GM12878 (cell line): ENCODE results near the gene KAT2B. TPM values are rescaled to one million over a fixed set of nuclear protein-coding genes. Genes with fewer than 3 reads are reported as not detected.

Source experiments
- CBX5 ChIP-seq: sonication (generic); IDR thresholded peaks from 2 replicates; pipeline ENCODE4 v1.6.1; 2016; ENCODE audit warnings: low read depth, moderate library complexity, mild to moderate bottlenecking, inconsistent platforms
- CHD2 ChIP-seq: IDR thresholded peaks from 2 replicates; pipeline ENCODE4 v1.6.1; 2011; ENCODE audit warnings: low read depth, low read length, improper control_type of control experiment, borderline replicate concordance
- CUX1 ChIP-seq: IDR thresholded peaks from 2 replicates; pipeline ENCODE4 v1.6.1; 2012; ENCODE audit warnings: improper control_type of control experiment, low read depth, low read length; ENCODE audit not compliant: insufficient replicate concordance
- E2F4 ChIP-seq: IDR thresholded peaks from 2 replicates; pipeline ENCODE4 v1.6.1; 2012; ENCODE audit warnings: low read depth, low read length, improper control_type of control experiment
- IRF5 ChIP-seq: fragments of 450-650 bp; IDR thresholded peaks from 2 replicates; pipeline ENCODE4 v1.6.1; 2017; ENCODE audit warnings: borderline replicate concordance
- KDM1A ChIP-seq: fragments of 200-600 bp; sonication (generic); IDR thresholded peaks from 2 replicates; pipeline ENCODE4 v1.6.1; 2016; ENCODE audit warnings: borderline replicate concordance
- NFYB ChIP-seq: IDR thresholded peaks from 2 replicates; pipeline ENCODE4 v1.6.1; 2011; ENCODE audit warnings: low read depth, mild to moderate bottlenecking, low read length, improper control_type of control experiment, moderate library complexity; ENCODE audit not compliant: insufficient read depth
- SKIL ChIP-seq: fragments of 450-650 bp; IDR thresholded peaks from 2 replicates; pipeline ENCODE4 v1.6.1; 2017; ENCODE audit warnings: mild to moderate bottlenecking, low read depth, inconsistent platforms; ENCODE audit not compliant: poor library complexity, severe bottlenecking
- YBX1 ChIP-seq: fragments of 450-650 bp; IDR thresholded peaks from 2 replicates; pipeline ENCODE4 v1.6.1; 2016; ENCODE audit warnings: antibody characterized with exemption
- ZBTB4 ChIP-seq: fragments of 450-650 bp; formaldehyde crosslinking; IDR thresholded peaks from 2 replicates; pipeline ENCODE4 v1.4.0; 2022; ENCODE audit warnings: mild to moderate bottlenecking, moderate library complexity
- ZNF687 ChIP-seq: fragments of 450-650 bp; IDR thresholded peaks from 2 replicates; pipeline ENCODE4 v1.6.1; 2017; ENCODE audit warnings: mild to moderate bottlenecking, moderate library complexity
- polyA plus RNA-seq, 11 experiments: library from polyadenylated mRNA; depleted of rRNA in 4 of 11; unstranded in 6 of 11; stranded (reverse) in 5 of 11; fragments of >200 nt; fragmentation: Nextera tagmentation in 4 of 11; fragmentation: Illumina TruSeq in 1 of 11; extraction: Ambion mirVana in 4 of 11; extraction: Trizol in 1 of 11; gene quantifications; 1 replicate in 1 of 11; 2 replicates in 10 of 11; pipeline versions ENCODE4 v1.2.1 to v1.2.3, GENCODE V29; 2011 to 2016; ENCODE audit warnings: inconsistent platforms in 2 of 11, missing spikeins in 2 of 11, low read depth in 1 of 11
- total RNA-seq, 4 experiments: library from RNA; depleted of rRNA in 3 of 4; stranded (reverse); fragments of >200 nt in 3 of 4; fragmentation: Illumina TruSeq in 1 of 4; extraction: Trizol in 1 of 4; gene quantifications; 2 replicates each; pipeline versions ENCODE4 v1.2.1 to v1.2.3, GENCODE V29; 2013 to 2021

KAT2B gene
- total and polyA plus RNA-seq, 10 of the 15 experiments (the other 5 are each of a cell fraction or from before 2014, with no cell fraction given) = 2.9 to 15.2 (median 10.2) TPM

GRCh38 chr3:20104167-20104661, 64.0 kb downstream of the KAT2B start (continued):
- TF ChIP-seq SKIL = no peak
- no peak for TF ChIP-seq E2F4
- TF ChIP-seq NFYB = no peak
- TF ChIP-seq IRF5 = no peak
- TF ChIP-seq CHD2 = no peak
- no peak for TF ChIP-seq ZNF687
- no peak for TF ChIP-seq CBX5
- TF ChIP-seq KDM1A = no peak
- no peak for TF ChIP-seq CUX1
- TF ChIP-seq ZBTB4 (CRISPR knock-in tag) = no peak
- no peak for TF ChIP-seq YBX1
